ENCODE results near the gene AOPEP.
"Not testable (repeated sequence)": the region's sequence is repeated elsewhere in the genome, so short reads cannot be mapped to it uniquely, and the experiment has no call there.

The AOPEP gene

DNA sequence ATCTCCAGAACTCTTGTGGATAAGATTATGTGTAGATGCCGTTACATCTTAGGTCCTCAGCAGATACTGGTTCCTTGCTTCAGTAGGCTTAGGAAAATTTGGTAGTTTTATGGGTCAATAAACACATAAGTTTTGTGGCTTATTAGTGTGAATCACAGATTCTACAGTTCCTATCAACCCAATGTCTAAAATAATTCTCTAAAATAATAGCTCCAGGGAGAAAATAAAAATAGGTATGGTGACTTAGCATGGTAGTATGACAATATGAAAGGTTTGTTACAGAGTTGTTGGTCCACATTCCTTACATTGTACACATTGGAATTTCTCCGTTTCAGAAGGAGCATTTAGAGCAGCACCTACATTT, 91.7 kb downstream of the AOPEP start:
- no peak for DNase-seq (ENCODE audit: low spot score)

- no peak for DNase-seq (ENCODE audit: low spot score)
These were observed 92.7 kb downstream of the AOPEP start for GRCh38 chr9:94819161-94819687.

DNA sequence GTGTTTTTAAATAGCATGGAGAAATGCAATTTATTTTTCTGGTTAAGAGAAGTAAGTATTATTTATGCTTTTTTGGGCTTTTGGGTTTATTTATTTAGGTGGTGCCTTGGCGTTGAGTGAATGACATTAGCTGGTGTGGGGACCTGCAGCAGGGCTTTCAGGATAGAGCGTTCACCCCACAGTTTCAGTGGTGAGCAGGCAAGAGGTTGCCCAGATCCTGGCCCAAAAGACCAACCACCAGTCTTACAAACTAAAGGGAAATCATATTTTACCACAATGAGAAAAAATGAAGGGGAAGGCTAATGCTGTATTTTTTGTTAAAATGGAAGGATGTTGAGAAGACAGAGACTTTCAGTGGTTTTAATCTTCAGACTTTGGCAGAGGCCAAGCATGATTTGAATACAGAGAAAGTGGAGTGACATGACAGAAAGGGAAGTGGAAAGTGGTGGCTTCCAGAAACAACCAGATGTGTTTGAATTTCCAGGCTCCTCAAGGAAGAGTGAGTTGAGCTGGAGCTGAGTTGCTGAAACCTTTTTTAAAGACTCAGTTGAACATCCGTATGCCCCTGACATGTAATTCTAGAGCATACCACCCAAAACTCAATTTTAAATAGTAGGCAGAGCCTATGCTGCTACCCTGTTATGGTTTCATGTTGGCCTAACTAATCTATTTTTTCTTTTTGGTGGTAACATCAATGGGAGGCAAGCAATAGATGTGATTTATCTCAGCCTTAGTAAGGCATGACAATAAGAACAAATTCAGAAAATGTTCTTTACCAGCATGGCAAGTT, 94.8 kb downstream of the AOPEP start:
- DNase-seq (ENCODE audit: low spot score), result no peak

DNA sequence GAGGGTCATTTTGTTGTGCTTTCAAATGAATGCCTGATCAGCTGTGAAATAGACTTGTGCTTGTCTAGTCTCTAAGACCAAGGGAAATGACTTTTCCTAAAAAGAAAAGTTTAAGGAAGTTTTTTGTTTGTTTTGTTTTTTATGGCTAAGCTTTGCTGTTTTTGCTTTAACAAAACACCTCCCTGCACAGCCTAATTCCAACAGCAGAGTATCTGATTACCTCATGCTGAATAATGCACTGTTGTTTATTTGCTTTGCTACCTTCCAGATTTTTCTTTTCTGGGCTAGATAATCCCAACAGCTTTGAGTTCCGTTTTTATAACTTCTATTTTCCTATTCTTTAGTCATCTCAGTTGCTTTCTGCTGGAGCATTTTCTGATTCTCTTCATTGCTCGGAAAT, 95.8 kb downstream of the AOPEP start:
- no peak for DNase-seq (ENCODE audit: low spot score)

DNA sequence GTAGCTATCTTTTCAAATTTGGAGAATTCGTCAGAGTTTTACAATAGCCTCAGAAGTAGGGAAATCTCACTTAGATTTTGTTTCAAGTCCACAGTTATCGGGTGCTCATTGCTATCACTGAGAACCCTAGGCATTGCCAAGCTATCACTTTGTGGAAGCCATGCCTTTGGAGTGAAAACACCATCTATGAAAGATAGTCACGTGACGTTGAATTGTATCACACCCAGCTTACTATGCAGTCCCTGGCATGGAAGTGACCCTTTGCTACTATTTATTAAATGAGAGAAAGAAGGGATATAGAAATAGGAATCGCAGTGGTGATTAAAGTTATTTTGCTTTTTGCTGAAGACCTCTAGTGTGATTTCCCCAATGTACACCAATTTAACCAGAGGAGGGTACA, 97.2 kb downstream of the AOPEP start:
- no peak for DNase-seq (ENCODE audit: low spot score)

DNA sequence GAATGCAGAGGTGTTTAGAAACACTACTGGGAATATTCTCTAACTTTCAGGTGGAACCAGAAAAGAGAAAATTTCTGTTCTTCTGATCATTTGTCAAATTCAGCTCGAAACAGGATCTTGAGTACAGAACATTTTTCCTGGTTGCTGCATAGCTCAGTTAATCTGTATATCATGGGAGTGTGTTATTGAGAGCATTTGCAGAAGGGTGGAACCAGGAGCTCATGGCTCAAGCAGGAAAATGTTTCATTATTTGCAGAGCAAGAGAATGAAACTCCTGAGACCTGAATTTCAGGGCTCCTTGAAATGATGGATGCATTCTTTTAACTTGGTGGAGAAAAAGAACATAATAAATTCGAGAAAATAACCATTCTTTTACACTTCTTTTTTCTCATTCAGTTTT, 97.9 kb downstream of the AOPEP start:
- DNase-seq (ENCODE audit: low spot score), result no peak

- DNase-seq (ENCODE audit: low spot score), result no peak
These were observed 98.6 kb downstream of the AOPEP start for GRCh38 chr9:94824913-94825610.

DNA sequence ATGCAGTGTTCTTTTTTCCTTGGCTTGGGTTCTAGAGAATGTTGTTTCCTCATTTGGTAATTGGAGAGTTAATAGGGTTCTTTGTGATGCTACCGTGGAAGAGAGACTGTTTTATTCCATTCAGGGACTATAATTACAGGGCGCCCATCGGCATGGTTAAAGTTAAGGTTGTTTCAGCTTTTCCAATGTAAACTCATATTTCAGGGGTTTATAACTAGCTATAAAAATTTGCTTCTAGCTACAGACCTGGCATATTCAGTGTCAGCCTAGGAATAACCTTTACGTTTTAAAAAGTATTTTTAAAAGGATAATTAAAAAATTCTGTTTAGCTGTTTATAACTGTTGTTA, 99.1 kb downstream of the AOPEP start:
- DNase-seq (ENCODE audit: low spot score), result no peak

- DNase-seq (ENCODE audit: low spot score), result no peak
These were observed 99.5 kb downstream of the AOPEP start for GRCh38 chr9:94826044-94826443.

DNA sequence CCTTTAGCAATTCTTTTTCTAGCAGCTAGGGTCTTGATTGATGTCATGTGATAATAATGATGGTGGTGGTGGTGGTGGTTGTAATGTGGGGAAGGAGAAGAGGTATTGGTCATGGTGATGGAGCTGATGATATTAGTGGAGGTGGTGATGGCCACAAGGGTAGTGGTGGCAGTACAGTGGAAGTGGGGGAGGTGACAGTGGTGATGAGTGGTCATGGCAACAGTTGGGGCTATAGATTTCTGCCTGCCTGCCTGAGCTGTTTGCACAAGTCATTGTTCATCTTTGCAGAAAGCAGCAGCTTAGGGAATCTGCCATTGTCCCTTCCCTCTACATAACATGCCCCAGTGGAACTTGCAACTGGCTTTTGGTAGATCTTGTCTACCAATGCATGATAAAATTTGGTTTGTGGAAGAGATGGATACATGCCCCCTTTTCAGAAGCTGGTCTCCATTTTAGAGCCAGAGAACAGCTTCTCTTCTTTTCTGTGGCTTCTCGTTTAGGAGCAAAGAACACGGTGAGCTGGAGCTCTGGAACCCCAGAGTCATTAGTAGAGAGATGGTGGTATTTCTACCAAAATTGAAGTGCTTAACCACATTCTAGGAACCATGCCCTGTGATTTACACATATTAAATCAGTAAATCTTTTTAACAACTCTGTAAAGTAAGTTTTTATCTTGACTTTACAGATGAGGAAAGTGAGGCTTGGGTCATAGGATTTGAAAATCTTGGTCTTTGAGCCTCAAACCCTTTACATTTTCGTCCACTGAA, 100.3 kb downstream of the AOPEP start:
- no peak for DNase-seq (ENCODE audit: low spot score)

- DNase-seq (ENCODE audit: low spot score), result no peak
These were observed 101.2 kb downstream of the AOPEP start for GRCh38 chr9:94827584-94828304.

- no peak for DNase-seq (ENCODE audit: low spot score)
These were observed 103.0 kb downstream of the AOPEP start for GRCh38 chr9:94829380-94830070.

DNA sequence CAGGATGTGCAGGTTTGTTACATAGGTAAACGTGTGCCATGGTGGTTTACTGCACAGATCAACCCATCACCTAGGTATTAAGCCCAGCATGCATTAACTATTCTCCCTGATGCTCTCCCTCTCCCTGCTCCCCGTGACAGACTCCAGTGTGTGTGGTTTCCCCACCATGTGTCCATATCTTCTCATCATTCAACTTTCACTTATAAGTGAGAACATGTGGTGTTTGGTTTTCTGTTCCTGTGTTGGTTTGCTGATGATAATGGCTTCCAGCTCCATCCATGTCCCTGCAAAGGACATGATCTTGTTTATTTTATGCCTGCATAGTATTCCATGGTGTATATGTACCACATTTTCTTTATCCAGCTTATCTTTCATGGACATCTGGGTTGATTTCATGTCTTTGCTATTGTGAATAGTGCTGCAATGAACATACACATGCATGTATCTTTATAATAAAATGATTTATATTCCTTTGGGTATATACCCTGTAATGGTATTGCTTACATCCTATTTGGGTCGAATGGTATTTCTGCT, 103.6 kb downstream of the AOPEP start:
- not testable (repeated sequence) for DNase-seq (ENCODE audit: low spot score)

GRCh38 chr9:94833802-94834201, 107.3 kb downstream of the AOPEP start:
- no peak for DNase-seq (ENCODE audit: low spot score)

DNA sequence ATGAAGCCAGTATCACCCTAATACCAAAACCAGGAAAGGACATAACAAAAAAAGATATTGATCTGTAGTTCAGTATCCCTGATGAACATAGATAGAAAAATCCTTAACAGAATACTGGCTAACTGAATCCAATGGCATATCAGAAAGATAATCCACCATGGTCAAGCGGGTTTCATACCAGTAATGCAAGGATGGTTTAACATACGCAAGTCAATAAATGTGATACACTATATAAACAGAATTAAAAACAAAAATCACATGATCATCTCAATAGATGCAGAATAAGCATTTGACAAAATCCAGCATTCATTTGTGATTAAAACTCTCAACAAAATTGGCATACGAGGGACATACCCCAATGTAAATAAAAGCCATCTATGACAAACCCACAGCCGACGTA, 110.9 kb downstream of the AOPEP start:
- no peak for DNase-seq (ENCODE audit: low spot score)

DNA sequence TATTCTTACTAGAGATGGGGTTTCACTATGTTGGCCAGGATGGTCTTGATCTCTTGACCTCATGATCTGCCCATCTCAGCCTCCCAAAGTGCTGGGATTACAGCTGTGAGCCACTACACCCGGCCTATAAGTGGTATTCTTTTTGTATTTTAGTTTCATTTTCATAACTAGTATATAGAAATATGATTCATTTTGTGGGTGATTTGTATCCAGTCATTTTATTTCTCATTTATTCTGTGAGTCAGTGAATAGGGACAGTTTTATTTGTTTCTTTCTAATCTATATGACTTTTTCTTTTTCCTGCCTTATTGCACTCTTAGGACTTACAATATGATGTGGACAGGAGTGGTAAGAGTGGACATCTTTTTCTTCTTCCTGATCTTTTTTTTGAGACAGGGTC, 112.9 kb downstream of the AOPEP start:
- DNase-seq (ENCODE audit: low spot score), result no peak

DNA sequence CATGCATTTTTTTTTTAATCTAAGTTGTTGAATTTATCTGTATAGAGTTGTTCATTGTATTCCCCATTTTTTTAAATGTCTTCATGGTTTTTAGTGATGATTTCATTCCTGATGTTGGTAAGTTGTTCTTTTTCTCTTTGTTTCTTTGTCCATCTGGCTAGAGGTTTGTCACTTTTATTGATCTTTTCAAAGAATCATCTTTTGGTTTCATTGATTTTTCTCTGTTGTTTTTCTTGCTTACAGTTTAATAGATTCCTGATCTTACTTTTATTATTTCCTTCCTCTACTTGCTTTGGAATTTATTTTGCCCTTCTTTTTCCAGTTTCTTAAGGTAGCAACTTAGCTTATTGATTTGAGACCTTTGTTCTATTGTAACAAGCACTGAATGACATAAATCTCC, 114.2 kb downstream of the AOPEP start:
- DNase-seq (ENCODE audit: low spot score), result no peak

GRCh38 chr9:94843134-94843533, 116.6 kb downstream of the AOPEP start:
- no peak for DNase-seq (ENCODE audit: low spot score)

- DNase-seq (ENCODE audit: low spot score), result no peak
These were observed 120.2 kb downstream of the AOPEP start for GRCh38 chr9:94846739-94847138.

GRCh38 chr9:94847486-94847885, 121.0 kb downstream of the AOPEP start:
- DNase-seq (ENCODE audit: low spot score), result peak; percentile 41

DNA sequence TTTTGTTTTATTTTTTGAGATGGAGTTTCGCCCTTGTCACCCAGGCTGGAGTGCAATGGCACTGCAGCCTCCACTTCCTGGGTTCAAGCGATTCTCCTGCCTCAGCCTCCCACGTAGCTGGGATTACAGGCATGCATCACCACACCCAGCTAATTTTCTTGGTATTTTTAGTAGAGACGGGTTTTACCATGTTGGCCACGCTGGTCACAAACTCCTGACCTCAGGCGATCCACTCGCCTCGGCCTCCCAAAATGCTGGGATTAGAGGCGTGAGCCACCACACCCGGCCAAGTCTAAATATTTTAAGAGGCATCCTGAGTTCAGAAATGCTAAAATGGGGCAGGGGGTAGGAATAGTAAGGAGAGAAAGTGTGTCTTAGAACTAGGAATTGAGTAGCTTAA, 122.3 kb downstream of the AOPEP start:
- DNase-seq (ENCODE audit: low spot score), result not testable (repeated sequence)

All from AG08396 (cell line).